Measurements from ENCODE around the gene ABHD8.

Gene ABHD8

GRCh38 chr19:17256130-17256529 lies 47.1 kb downstream of the ABHD8 start:
- DNase-seq (ENCODE audit: extremely low read depth, low read depth): no peak
- TF ChIP-seq CTCF (IDR thresholded peaks at IDR 0.05; ENCODE audit: low read depth, low read length): no peak

GRCh38 chr19:17255150-17255621 lies 48.0 kb downstream of the ABHD8 start:
- DNase-seq (ENCODE audit: extremely low read depth, low read depth): no peak
- TF ChIP-seq CTCF (IDR thresholded peaks at IDR 0.05; ENCODE audit: low read depth, low read length): no peak

GRCh38 chr19:17254636-17255035 lies 48.6 kb downstream of the ABHD8 start:
- no peak for DNase-seq (ENCODE audit: extremely low read depth, low read depth)

GRCh38 chr19:17249887-17250548 lies 53.2 kb downstream of the ABHD8 start:
- no peak for DNase-seq (ENCODE audit: extremely low read depth, low read depth)
- TF ChIP-seq CTCF (IDR thresholded peaks at IDR 0.05; ENCODE audit: low read depth, low read length): no peak

More at GRCh38 chr19:17254636-17255035, 48.6 kb downstream of the ABHD8 start:
- TF ChIP-seq CTCF (IDR thresholded peaks at IDR 0.05; ENCODE audit: low read depth, low read length): no peak

- DNase-seq (ENCODE audit: extremely low read depth, low read depth): no peak
These were observed 55.0 kb downstream of the ABHD8 start for GRCh38 chr19:17248011-17248776.

GRCh38 chr19:17246681-17247425 lies 56.4 kb downstream of the ABHD8 start:
- no peak for DNase-seq (ENCODE audit: extremely low read depth, low read depth)
- TF ChIP-seq CTCF (IDR thresholded peaks at IDR 0.05; ENCODE audit: low read depth, low read length): no peak

More at GRCh38 chr19:17248011-17248776, 55.0 kb downstream of the ABHD8 start:
- TF ChIP-seq CTCF (IDR thresholded peaks at IDR 0.05; ENCODE audit: low read depth, low read length): no peak

All from AG09319 (cell line).